Small intestine (tissue), 7 donors: ENCODE data around the gene SLC8A1. TPM values are rescaled to one million over a fixed set of nuclear protein-coding genes. Genes with fewer than 3 reads are reported as not detected.

ENCODE experiments used
- DNase-seq, 2 donors: peaks; one replicate each; pipeline versions ENCODE4 v3.0.0 to v3.0.0-alpha.2; 2013
- FAIRE-seq: peaks from 2 replicates; lab custom pipeline; 2012; peaks lifted over from hg19 to GRCh38; lab: Jason Lieb, UNC
- H3K27ac ChIP-seq, 3 donors: one replicate each; pipeline ENCODE4 v1.5.1; 2013; ENCODE audit warnings: low read length in 2 of 3, mild to moderate bottlenecking in 2 of 3, control low read depth in 1 of 3, inconsistent platforms in 1 of 3, low read depth in 1 of 3, moderate library complexity in 1 of 3
- H3K27me3 ChIP-seq, 3 donors: one replicate each; pipeline ENCODE4 v1.6.1; 2013; ENCODE audit warnings: low read length in 3 of 3, inconsistent platforms in 1 of 3; ENCODE audit not compliant: control insufficient read depth in 3 of 3, insufficient read depth in 3 of 3
- H3K36me3 ChIP-seq, 3 donors: one replicate each; pipeline ENCODE4 v1.6.1; 2013; ENCODE audit warnings: low read length in 3 of 3, inconsistent platforms in 1 of 3, low read depth in 1 of 3, mild to moderate bottlenecking in 1 of 3, moderate library complexity in 1 of 3; ENCODE audit not compliant: control insufficient read depth in 3 of 3, insufficient read depth in 2 of 3
- H3K4me1 ChIP-seq, 3 donors: one replicate each; pipeline ENCODE4 v1.6.1; 2013; ENCODE audit warnings: low read length in 2 of 3, inconsistent platforms in 1 of 3, low read depth in 1 of 3, mild to moderate bottlenecking in 1 of 3, moderate library complexity in 1 of 3; ENCODE audit not compliant: control insufficient read depth in 3 of 3, insufficient read depth in 2 of 3
- H3K4me3 ChIP-seq, 3 donors: one replicate each; pipeline ENCODE4 v1.5.1; 2013; ENCODE audit warnings: low read length in 3 of 3, control low read depth in 1 of 3, inconsistent platforms in 1 of 3, low read depth in 1 of 3, mild to moderate bottlenecking in 1 of 3, moderate library complexity in 1 of 3
- H3K9me3 ChIP-seq, 2 donors: one replicate each; pipeline ENCODE4 v1.6.1; 2013; ENCODE audit warnings: low read depth in 1 of 2, low read length in 1 of 2; ENCODE audit not compliant: control insufficient read depth in 2 of 2, insufficient read depth in 1 of 2
- WGBS, 3 donors: extraction: QIAGEN DNeasy Blood & Tissue Kit; methylation state at CpG; one replicate each; pipeline ENCODE4 v1.1.7; 2013; 5-methylcytosine and 5-hydroxymethylcytosine counted together
- polyA plus RNA-seq, 4 donors: library from polyadenylated mRNA; stranded (reverse) in 3 of 4; unstranded in 1 of 4; fragments of 200-250 nt in 3 of 4; fragments of 120-200 nt in 1 of 4; gene quantifications; one replicate each; pipeline versions ENCODE4 v1.2.1 to v1.2.3, GENCODE V29; 2013
- donor health status: healthy with polysubstance abuse.
- donor health status: control.
- donor health status: control.
- donor health status: Bipolar disorder and iron deficiency.
- donor health status: healthy.

SLC8A1 gene
- polyA plus RNA-seq, 4 donors, result 0.22 to 5.6 (median 1.9) TPM

GRCh38 chr2:40120957-40121356, 330.9 kb downstream of the SLC8A1 start:
- Histone ChIP-seq H3K9me3 (no peaks in the 10 kb centered on the region), H3K27me3 (no peaks in the 10 kb centered on the region), H3K27ac (no peak overlapping the region), H3K36me3 (peaks cover 0 to 2% (median 0%) of the 10 kb centered on the region in 3 donors), H3K4me1 (no peaks in the 10 kb centered on the region), H3K4me3 (no peak overlapping the region)
- DNase-seq (no peak), FAIRE-seq (no peak)
- 80 to 84% (median 83%) methylated on average over 5 of the region's 5 CpGs for WGBS, 3 donors

GRCh38 chr2:40120026-40120425, 331.9 kb downstream of the SLC8A1 start:
- no peaks in the 10 kb centered on the region for H3K9me3 ChIP-seq
- no peak overlapping the region for H3K4me3 ChIP-seq
- no peak for FAIRE-seq
- no peak overlapping the region for H3K27ac ChIP-seq
- H3K27me3 ChIP-seq, result no peaks in the 10 kb centered on the region
- H3K4me1 ChIP-seq, result no peaks in the 10 kb centered on the region
- WGBS, 3 donors, result 91 to 98% (median 91%) methylated on average over 3 of the region's 3 CpGs
- DNase-seq, result no peak
- no peaks in the 10 kb centered on the region for H3K36me3 ChIP-seq

GRCh38 chr2:40118622-40119021, 333.3 kb downstream of the SLC8A1 start:
- WGBS, 3 donors, result 33 to 76% (median 51%) methylated on average over 3 of the region's 3 CpGs
- DNase-seq (peak; percentile 13 to 33), FAIRE-seq (no peak)
- Histone ChIP-seq H3K9me3 (no peaks in the 10 kb centered on the region), H3K27ac (no peak overlapping the region), H3K4me1 (no peaks in the 10 kb centered on the region), H3K36me3 (peaks cover 0 to 2% (median 0%) of the 10 kb centered on the region in 3 donors), H3K27me3 (no peaks in the 10 kb centered on the region), H3K4me3 (no peak overlapping the region)

- Histone ChIP-seq H3K4me1 (no peaks in the 10 kb centered on the region), H3K36me3 (peaks cover 0 to 2% (median 0%) of the 10 kb centered on the region in 3 donors), H3K27me3 (no peaks in the 10 kb centered on the region), H3K9me3 (no peaks in the 10 kb centered on the region), H3K27ac (no peak overlapping the region), H3K4me3 (no peak overlapping the region)
- no peak for FAIRE-seq
- no peak for DNase-seq
- WGBS, 3 donors, result 93 to 97% (median 95%) methylated on average over 4 of the region's 4 CpGs
These were observed 336.0 kb downstream of the SLC8A1 start for GRCh38 chr2:40115894-40116293.

GRCh38 chr2:40115348-40115747, 336.5 kb downstream of the SLC8A1 start:
- FAIRE-seq (no peak), DNase-seq (no peak)
- Histone ChIP-seq H3K4me3 (no peak overlapping the region), H3K27me3 (no peaks in the 10 kb centered on the region), H3K4me1 (no peaks in the 10 kb centered on the region), H3K27ac (no peak overlapping the region), H3K9me3 (no peaks in the 10 kb centered on the region), H3K36me3 (peaks cover 0 to 2% (median 0%) of the 10 kb centered on the region in 3 donors)
- WGBS, 3 donors, result 96 to 98% (median 97%) methylated on average over 12 of the region's 12 CpGs

GRCh38 chr2:40113997-40114396, 337.9 kb downstream of the SLC8A1 start:
- Histone ChIP-seq H3K27me3 (no peaks in the 10 kb centered on the region), H3K4me3 (no peak overlapping the region), H3K27ac (no peak overlapping the region), H3K9me3 (no peaks in the 10 kb centered on the region), H3K4me1 (no peaks in the 10 kb centered on the region), H3K36me3 (peaks cover 0 to 2% (median 0%) of the 10 kb centered on the region in 3 donors)
- FAIRE-seq (no peak), DNase-seq (no peak)
- 84 to 89% (median 85%) methylated on average over 4 of the region's 4 CpGs for WGBS, 3 donors

GRCh38 chr2:40113272-40113968, 338.5 kb downstream of the SLC8A1 start:
- WGBS, 3 donors, result 74 to 87% (median 77%) methylated on average over 4 of the region's 4 CpGs
- FAIRE-seq, result no peak
- DNase-seq, result no peak
- H3K4me1 ChIP-seq, result no peaks in the 10 kb centered on the region
- no peaks in the 10 kb centered on the region for H3K9me3 ChIP-seq
- no peak overlapping the region for H3K4me3 ChIP-seq
- no peaks in the 10 kb centered on the region for H3K27me3 ChIP-seq
- no peak overlapping the region for H3K27ac ChIP-seq
- H3K36me3 ChIP-seq, result peaks cover 0 to 2% (median 0%) of the 10 kb centered on the region in 3 donors

- Histone ChIP-seq H3K27me3 (no peaks in the 10 kb centered on the region), H3K4me1 (no peaks in the 10 kb centered on the region), H3K4me3 (no peak overlapping the region), H3K36me3 (peaks cover 0 to 2% (median 0%) of the 10 kb centered on the region in 3 donors), H3K27ac (no peak overlapping the region), H3K9me3 (no peaks in the 10 kb centered on the region)
- FAIRE-seq (no peak), DNase-seq (no peak)
- 83 to 92% (median 84%) methylated on average over 4 of the region's 4 CpGs for WGBS, 3 donors
These were observed 342.5 kb downstream of the SLC8A1 start for GRCh38 chr2:40109381-40109780.

GRCh38 chr2:40108851-40109250, 343.0 kb downstream of the SLC8A1 start:
- no peaks in the 10 kb centered on the region for H3K4me1 ChIP-seq
- no peak for FAIRE-seq
- H3K27ac ChIP-seq, result no peak overlapping the region
- H3K4me3 ChIP-seq, result no peak overlapping the region
- H3K36me3 ChIP-seq, result no peaks in the 10 kb centered on the region
- 74 to 79% (median 76%) methylated on average over 4 of the region's 4 CpGs for WGBS, 3 donors
- no peaks in the 10 kb centered on the region for H3K27me3 ChIP-seq
- DNase-seq, result no peak
- H3K9me3 ChIP-seq, result no peaks in the 10 kb centered on the region
